Cardiac fibroblast (primary cell): Measurements from ENCODE around the gene PRSS36.
"Not testable (repeated sequence)": the region's sequence is repeated elsewhere in the genome, so short reads cannot be mapped to it uniquely, and the experiment has no call there.

Experiments
- DNase-seq, 2 donors: peaks; one replicate each; pipeline versions ENCODE4 v3.0.0 to v3.0.0-alpha.2; 2010; ENCODE audit warnings: low read depth in 2 of 2
- H3K4me3 ChIP-seq, 2 donors: replicated peaks in 1 of 2; 1 replicate in 1 of 2; 2 replicates in 1 of 2; pipeline ENCODE4 v1.5.1; 2011; ENCODE audit warnings: low read depth in 2 of 2, low read length in 2 of 2, mild to moderate bottlenecking in 2 of 2, moderate library complexity in 1 of 2
- TF ChIP-seq, protein P1 (sequence below): IDR thresholded peaks from one replicate; pipeline ENCODE4 v1.5.1; 2011; ENCODE audit warnings: low read depth, mild to moderate bottlenecking, low read length, inconsistent platforms

Gene PRSS36

DNA sequence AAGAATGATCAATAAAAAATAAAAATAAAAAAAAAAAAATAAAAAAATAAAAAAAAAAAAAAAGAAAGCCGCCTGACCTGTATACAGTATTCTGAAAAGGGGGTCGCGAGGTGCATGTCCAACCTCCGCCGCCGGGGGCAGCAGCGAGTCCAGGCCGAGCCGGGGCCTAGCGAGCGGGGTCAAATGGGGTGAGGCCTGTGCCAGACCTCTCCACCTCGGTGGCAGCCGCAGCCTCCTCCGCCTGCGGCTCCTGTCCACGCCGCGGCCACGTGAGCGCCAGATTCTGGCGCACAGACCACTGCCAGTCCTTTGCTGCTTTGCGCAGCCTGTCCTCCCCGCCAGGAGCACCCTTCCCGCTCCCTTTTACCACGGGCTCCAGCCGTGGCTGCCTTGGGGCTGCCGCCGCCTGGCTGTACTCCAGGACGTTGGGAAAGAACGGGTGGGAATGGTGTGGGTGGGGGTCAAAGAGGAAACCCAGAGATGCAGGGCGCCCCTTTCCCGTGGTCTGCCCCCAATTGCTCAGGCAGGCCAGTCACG is 44.1 kb downstream of the PRSS36 start:
- TF ChIP-seq, protein P1, sequence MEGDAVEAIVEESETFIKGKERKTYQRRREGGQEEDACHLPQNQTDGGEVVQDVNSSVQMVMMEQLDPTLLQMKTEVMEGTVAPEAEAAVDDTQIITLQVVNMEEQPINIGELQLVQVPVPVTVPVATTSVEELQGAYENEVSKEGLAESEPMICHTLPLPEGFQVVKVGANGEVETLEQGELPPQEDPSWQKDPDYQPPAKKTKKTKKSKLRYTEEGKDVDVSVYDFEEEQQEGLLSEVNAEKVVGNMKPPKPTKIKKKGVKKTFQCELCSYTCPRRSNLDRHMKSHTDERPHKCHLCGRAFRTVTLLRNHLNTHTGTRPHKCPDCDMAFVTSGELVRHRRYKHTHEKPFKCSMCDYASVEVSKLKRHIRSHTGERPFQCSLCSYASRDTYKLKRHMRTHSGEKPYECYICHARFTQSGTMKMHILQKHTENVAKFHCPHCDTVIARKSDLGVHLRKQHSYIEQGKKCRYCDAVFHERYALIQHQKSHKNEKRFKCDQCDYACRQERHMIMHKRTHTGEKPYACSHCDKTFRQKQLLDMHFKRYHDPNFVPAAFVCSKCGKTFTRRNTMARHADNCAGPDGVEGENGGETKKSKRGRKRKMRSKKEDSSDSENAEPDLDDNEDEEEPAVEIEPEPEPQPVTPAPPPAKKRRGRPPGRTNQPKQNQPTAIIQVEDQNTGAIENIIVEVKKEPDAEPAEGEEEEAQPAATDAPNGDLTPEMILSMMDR = peak; percentile 82
- no peak overlapping the region for H3K4me3 ChIP-seq
- peak; percentile 66 to 71 for DNase-seq

DNA sequence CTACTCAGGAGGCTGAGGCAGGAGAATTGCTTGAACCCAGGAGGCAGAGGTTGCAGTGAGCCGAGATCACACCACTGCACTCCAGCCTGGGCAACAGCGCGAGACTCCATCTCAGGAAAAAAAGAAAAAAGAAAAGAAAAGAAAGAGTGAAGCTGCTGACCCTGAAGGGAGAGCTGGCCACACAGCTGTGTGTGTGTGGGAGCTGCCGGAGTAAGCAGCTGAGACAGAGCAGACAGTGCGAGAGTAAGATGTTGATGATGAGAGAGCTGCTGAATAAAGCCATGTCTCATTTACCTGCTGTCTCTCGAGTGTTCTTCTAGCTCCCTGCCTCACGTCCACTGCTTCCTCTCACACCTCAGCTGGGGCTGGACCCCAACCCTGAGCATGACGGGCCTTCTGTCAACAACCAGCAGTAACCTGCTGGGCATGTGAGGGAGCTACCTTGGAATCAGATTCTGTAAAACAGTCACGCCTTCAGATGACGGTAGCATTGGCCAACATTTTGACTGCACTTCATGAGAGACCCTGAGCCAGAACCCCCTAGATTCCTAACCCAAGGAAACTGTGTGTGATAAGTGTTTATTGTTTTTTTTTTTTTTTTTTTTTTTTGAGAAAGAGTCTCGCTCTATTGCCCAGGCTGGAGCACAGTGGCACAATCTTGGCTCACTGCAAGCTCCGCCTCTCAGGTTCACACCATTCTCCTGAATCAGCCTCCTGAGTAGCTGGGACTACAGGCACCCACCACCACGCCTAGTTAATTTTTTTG is 48.8 kb downstream of the PRSS36 start:
- not testable (repeated sequence) for H3K4me3 ChIP-seq, DNase-seq

DNA sequence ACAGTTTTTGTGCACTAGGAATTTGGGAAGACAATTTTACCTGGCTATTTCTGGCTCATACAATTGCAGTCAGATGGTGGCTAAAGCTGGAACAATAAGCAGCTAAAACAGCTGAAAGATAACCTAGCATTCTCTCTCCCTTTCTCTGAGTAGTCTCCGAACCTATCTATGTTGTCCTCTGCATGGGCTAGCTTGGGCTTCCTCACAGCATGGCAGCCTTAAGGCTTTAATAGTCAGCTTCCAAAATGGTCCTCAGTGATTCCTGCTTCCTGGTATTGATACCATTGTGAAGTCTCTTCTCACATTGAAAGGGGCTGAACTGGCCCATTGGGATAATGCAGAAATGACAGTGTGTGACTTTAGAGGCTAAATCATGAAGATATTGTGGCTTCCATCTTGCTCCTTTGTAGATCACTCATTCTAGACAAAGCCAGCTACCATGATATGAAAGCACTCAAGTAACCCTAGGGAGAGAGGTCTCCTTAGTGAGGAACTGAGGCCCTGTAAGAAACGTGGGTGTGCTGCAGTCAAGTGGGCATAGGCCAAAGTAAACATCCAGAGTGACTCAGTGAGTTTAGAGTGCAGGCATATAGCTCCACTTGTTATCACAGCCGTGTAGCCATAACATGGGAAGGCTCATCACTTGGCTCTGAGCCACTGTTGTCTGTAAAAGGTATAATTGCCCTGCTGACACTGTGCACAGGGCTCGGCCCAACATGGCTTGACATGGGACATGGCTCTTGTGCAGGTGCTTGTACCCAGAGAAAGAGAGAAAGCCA is 49.8 kb downstream of the PRSS36 start:
- H3K4me3 ChIP-seq = no peak overlapping the region
- TF ChIP-seq, protein P1 = no peak
- peak in 1 of 2 donors; percentile 77 for DNase-seq

DNA sequence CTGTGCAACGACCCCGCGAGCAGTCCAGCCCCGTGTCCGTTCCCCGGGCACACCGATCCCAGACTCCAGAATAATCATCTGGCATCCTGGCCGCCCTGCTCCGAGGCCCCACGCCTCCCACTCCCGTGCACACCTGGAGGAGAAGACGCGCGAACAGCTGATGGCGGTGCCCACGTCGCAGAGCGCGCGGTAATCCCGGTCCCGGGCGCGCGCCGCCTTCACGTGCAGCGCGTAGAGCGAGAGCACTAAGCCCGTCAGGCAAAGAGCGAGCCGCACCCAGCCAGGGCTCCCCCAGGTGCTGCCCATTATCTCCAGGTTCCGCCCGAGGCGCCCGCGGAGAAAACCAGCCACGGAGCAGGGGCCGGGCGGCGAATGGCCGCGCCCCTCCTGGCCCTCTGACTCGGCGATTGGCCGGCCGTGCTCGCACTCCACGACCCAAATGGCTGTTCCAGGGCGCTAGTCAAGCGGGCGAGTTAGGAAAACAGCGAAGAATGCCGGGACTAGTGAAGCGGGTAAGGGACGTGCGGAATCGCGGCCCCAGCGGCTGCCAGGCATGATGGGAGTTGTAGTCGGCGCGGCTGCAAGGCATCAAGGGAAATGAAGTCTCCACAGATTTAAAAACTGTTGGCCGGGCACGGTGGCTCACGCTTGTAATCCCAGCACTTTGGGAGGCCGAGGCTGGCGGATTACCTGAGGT is 55.3 kb downstream of the PRSS36 start, which contains the start of gene VKORC1:
TSS of gene VKORC1 (minus strand) at position 374 of the 697 bp plus-strand sequence. CDS start at position 306, 68 bp downstream.
- DNase-seq = peak; percentile 98 to 99
- peak within 1 kb of the TSS; percentile 75 to 99 for H3K4me3 ChIP-seq
- TF ChIP-seq, protein P1 = no peak

DNA sequence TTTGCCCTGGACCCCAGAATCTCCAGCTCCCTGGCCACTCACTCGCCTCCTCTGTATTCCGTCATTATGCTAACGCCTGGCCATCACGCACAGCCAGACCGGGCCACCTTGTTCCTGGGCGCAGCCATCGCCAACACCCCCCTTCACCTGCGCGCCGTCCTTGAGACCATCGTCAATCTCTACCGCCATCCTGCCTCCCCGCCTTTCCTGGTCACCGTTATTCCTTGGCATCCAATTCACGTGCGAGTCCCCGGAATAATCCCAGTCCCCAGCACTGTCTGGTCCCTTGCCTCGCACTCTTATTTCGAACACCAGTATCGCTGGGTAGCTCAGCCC is 55.8 kb downstream of the PRSS36 start:
- peak overlapping the region; percentile 75 to 99 for H3K4me3 ChIP-seq
- peak in 1 of 2 donors; percentile 29 for DNase-seq
- TF ChIP-seq, protein P1 = no peak

DNA sequence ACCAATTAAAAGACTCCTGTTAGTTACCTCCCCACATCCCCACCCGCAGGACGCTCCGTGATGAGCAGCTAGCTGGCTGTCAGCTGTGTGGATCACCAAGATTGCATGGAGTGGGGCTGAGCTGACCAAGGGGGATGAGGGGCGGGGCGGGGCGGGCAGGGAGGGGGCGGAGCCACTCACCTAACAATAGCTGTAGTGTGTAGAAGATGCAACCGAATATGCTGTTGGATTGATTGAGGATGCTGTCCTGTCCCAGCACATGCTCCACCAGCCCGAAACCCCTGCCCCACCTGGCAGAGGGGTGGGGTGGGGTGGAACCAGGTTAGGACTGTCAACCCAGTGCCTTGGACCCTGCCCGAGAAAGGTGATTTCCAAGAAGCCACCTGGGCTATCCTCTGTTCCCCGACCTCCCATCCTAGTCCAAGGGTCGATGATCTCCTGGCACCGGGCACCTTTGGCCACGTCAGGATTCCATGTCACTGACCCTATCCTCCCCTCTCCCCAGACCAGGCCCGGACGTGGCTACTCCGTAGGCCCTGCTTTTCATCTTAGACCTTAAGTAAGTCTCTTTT is 56.6 kb downstream of the PRSS36 start:
- TF ChIP-seq, protein P1 = no peak
- peak; percentile 27 to 37 for DNase-seq
- peak overlapping the region; percentile 75 to 99 for H3K4me3 ChIP-seq
